Esophagus muscularis mucosa (tissue), 4 donors: Measurements from ENCODE around the gene GRAMD4.

ENCODE experiments used
- EP300 ChIP-seq: sonication (generic); formaldehyde crosslinking; IDR thresholded peaks from one replicate; pipeline ENCODE4 v1.6.1; 2017; ENCODE audit warnings: antibody characterized with exemption
- POLR2A ChIP-seq: fragments of 450-650 bp; IDR thresholded peaks from one replicate; pipeline ENCODE4 v1.6.1; 2017; ENCODE audit warnings: antibody characterized with exemption, moderate library complexity, mild to moderate bottlenecking, low read depth
- POLR2AphosphoS5 ChIP-seq, 2 donors: sonication (generic); formaldehyde crosslinking; IDR thresholded peaks; one replicate each; pipeline ENCODE4 v1.6.1; 2017; ENCODE audit warnings: antibody characterized with exemption in 2 of 2
- TF ChIP-seq, protein P1 (sequence below), 3 experiments: fragments of 200-600 bp in 2 of 3; fragments of 450-650 bp in 1 of 3; sonication (generic) in 2 of 3; IDR thresholded peaks; one replicate each; pipeline ENCODE4 v1.5.1; 2017 to 2019; ENCODE audit warnings: antibody characterized with exemption in 3 of 3, mild to moderate bottlenecking in 2 of 3, moderate library complexity in 1 of 3

DNA sequence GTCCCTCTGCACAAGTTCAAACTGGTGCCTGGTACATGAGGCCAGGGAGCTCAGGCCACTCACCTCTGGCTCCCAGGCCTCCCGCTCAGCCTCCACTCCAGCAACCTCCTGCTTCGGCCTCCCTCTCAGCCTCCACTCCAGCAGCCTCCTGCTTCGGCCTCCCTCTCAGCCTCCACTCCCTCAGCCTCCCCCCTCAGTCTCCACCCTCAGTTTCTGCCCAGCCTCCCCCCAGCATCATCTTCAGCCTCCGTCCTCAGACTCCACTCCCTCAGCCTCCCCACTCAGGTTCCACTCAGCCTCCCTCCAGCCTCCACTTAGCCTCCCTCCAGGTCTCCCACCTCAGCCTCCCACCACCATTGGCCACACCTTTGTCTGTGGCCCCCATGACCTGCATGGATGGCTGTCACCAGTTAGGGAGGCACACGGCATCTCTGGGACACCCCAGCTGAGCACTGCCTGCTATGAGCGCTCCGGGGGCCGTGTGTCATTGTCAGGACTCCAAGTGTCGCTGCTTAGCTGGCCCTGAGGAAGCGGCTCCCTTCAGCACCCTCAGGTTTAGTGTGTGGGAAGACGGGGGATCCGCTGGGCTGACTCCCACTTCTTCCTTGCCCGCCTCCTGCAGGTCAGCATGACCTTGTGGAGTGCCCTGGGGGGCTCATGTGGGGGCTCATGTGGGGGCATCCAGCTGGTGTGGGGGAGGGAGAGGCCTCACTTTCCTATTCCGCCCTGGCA lies 39.0 kb downstream of the GRAMD4 start:
- TF ChIP-seq EP300 (no peak), POLR2AphosphoS5 (IDR thresholded peaks at IDR 0.05) (no peak), POLR2A (no peak)
- TF ChIP-seq, protein P1, sequence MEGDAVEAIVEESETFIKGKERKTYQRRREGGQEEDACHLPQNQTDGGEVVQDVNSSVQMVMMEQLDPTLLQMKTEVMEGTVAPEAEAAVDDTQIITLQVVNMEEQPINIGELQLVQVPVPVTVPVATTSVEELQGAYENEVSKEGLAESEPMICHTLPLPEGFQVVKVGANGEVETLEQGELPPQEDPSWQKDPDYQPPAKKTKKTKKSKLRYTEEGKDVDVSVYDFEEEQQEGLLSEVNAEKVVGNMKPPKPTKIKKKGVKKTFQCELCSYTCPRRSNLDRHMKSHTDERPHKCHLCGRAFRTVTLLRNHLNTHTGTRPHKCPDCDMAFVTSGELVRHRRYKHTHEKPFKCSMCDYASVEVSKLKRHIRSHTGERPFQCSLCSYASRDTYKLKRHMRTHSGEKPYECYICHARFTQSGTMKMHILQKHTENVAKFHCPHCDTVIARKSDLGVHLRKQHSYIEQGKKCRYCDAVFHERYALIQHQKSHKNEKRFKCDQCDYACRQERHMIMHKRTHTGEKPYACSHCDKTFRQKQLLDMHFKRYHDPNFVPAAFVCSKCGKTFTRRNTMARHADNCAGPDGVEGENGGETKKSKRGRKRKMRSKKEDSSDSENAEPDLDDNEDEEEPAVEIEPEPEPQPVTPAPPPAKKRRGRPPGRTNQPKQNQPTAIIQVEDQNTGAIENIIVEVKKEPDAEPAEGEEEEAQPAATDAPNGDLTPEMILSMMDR (IDR thresholded peaks at IDR 0.05), result no peak
